K562 (cell line): ENCODE data around the gene ADAP1. TPM values are rescaled to one million over a fixed set of nuclear protein-coding genes. Genes with fewer than 3 reads are reported as not detected.
A peak's percentile ranks its signal among the peaks of the same experiment; 100 is the strongest.
"Not testable (repeated sequence)": the region's sequence is repeated elsewhere in the genome, so short reads cannot be mapped to it uniquely, and the experiment has no call there.

Source experiments
- ATAC-seq: fragments of 200-7000 bp; cut with Tn5 transposase; 3 replicates; pipeline ENCODE4 v1.9.1; 2020; ENCODE audit warnings: moderate library complexity
- BruUV-seq: library from RNA; stranded (reverse); fragments of 400-500 nt; replicated peaks from 2 replicates; lab custom pipeline; 2021; lab: Mats Ljungman, UMichigan
- CTCF ChIA-PET: fragments of 300-600 bp; formaldehyde crosslinking; extraction: SDS; loops from one replicate; lab custom pipeline; 2021; ENCODE audit warnings: low intra/inter-chr PET ratio; lab: Yijun Ruan, JAX
- POLR2A ChIA-PET: fragments of 300-600, 350-650 bp; sonication (Branson Sonifier 250); formaldehyde crosslinking; extraction: SDS; loops from one replicate; lab custom pipeline; 2021; ENCODE audit warnings: antibody characterized with exemption, inconsistent platforms; lab: Yijun Ruan, JAX
- DNase-seq, 4 experiments: peaks; one replicate each; pipeline versions ENCODE4 v3.0.0 to v3.0.0-alpha.2; 2011 to 2018; ENCODE audit warnings: low spot score in 3 of 4, mixed read lengths in 3 of 4; ENCODE audit errors: extremely low read depth in 1 of 4
- FAIRE-seq: peaks from 2 replicates; lab custom pipeline; 2011; peaks lifted over from hg19 to GRCh38; lab: Jason Lieb, UNC
- H2AFZ ChIP-seq: 2 replicates; pipeline ENCODE4 v1.6.0; 2011; ENCODE audit warnings: low read depth, low read length, control low read depth, inconsistent platforms
- H3K27ac ChIP-seq: fragments of 200-600 bp; 3 replicates; pipeline ENCODE4 v1.8.0; 2011; ENCODE audit warnings: low read depth, mild to moderate bottlenecking, control low read depth, inconsistent platforms, low read length, moderate library complexity, mixed read lengths; ENCODE audit errors: extremely low read depth
- H3K27me3 ChIP-seq, 2 experiments: fragments of 300-600 bp in 1 of 2; 2 replicates in 1 of 2; 3 replicates in 1 of 2; pipeline versions ENCODE4 v1.6.0 to v1.8.0; 2011; ENCODE audit warnings: inconsistent platforms in 2 of 2, low read length in 2 of 2, mild to moderate bottlenecking in 1 of 2, mixed read lengths in 1 of 2, moderate library complexity in 1 of 2; ENCODE audit not compliant: control insufficient read depth in 2 of 2, insufficient read depth in 2 of 2
- H3K36me3 ChIP-seq: fragments of 300-600 bp; 3 replicates; pipeline ENCODE4 v1.8.0; 2011; ENCODE audit warnings: mild to moderate bottlenecking, low read length, inconsistent platforms; ENCODE audit not compliant: control insufficient read depth, insufficient read depth
- H3K4me1 ChIP-seq, 2 experiments: fragments of 200-600 bp in 1 of 2; replicated peaks in 1 of 2; 2 replicates in 1 of 2; 3 replicates in 1 of 2; pipeline versions ENCODE4 v1.5.1 to v1.8.0; 2011; ENCODE audit warnings: inconsistent platforms in 2 of 2, low read length in 2 of 2, mild to moderate bottlenecking in 1 of 2, mixed read lengths in 1 of 2, moderate library complexity in 1 of 2; ENCODE audit not compliant: control insufficient read depth in 2 of 2, insufficient read depth in 2 of 2
- H3K4me2 ChIP-seq: 2 replicates; pipeline ENCODE4 v1.6.1; 2011; ENCODE audit warnings: low read length, control low read depth, inconsistent platforms, mixed read lengths; ENCODE audit not compliant: insufficient read depth
- H3K4me3 ChIP-seq: fragments of 200-600 bp; sonication (generic), shearing (Covaris generic); 2 replicates; pipeline ENCODE4 v1.5.1; 2016; ENCODE audit warnings: control low read depth, inconsistent platforms
- H3K79me2 ChIP-seq: fragments of 200-600 bp; 3 replicates; pipeline ENCODE4 v1.8.0; 2011; ENCODE audit warnings: low read length, inconsistent platforms; ENCODE audit not compliant: control insufficient read depth, insufficient read depth
- H3K9ac ChIP-seq, 2 experiments: 2 replicates each; pipeline versions ENCODE4 v1.6.0 to v1.6.1; 2011; ENCODE audit warnings: low read depth in 2 of 2, low read length in 2 of 2, control low read depth in 1 of 2, inconsistent platforms in 1 of 2, mild to moderate bottlenecking in 1 of 2, mixed read lengths in 1 of 2; ENCODE audit not compliant: insufficient read depth in 1 of 2
- H3K9me1 ChIP-seq: one replicate; pipeline ENCODE4 v1.6.0; 2011; ENCODE audit warnings: inconsistent platforms, mild to moderate bottlenecking, low read length, moderate library complexity; ENCODE audit not compliant: control insufficient read depth, insufficient read depth
- H3K9me3 ChIP-seq: replicated peaks from 2 replicates; pipeline ENCODE4 v1.5.1; 2011; ENCODE audit warnings: low read depth, low read length, inconsistent platforms; ENCODE audit not compliant: control insufficient read depth, insufficient read depth
- H4K20me1 ChIP-seq: replicated peaks from 2 replicates; pipeline ENCODE4 v1.6.1; 2011; ENCODE audit warnings: low read length, inconsistent platforms, mixed read lengths; ENCODE audit not compliant: control insufficient read depth, insufficient read depth
- HNRNPL ChIP-seq: fragments of 200-400 bp; formaldehyde crosslinking; IDR thresholded peaks from 2 replicates; pipeline ENCODE4 v1.6.1; 2017; ENCODE audit warnings: low read depth, mild to moderate bottlenecking, low read length
- REST ChIP-seq, 2 experiments: fragments of 450-650 bp; formaldehyde crosslinking in 1 of 2; IDR thresholded peaks; 2 replicates each; pipeline versions ENCODE4 v1.4.0 to v1.6.1; 2014 to 2020; ENCODE audit warnings: mild to moderate bottlenecking in 2 of 2, borderline replicate concordance in 1 of 2, low read depth in 1 of 2
- SAFB ChIP-seq: fragments of 200-400 bp; formaldehyde crosslinking; IDR thresholded peaks from 2 replicates; pipeline ENCODE4 v1.6.1; 2017; ENCODE audit warnings: low read depth, low read length, borderline replicate concordance
- ZBTB17 ChIP-seq: fragments of 450-650 bp; formaldehyde crosslinking; IDR thresholded peaks from 2 replicates; pipeline ENCODE4 v1.4.0; 2020; ENCODE audit warnings: mild to moderate bottlenecking
- WGBS: fragments of 100-300 bp; shearing (Covaris generic); methylation state at CpG from one replicate; pipeline ENCODE4 v1.1.6; 2016; ENCODE audit warnings: low coverage, mixed read lengths; ENCODE audit not compliant: insufficient coverage; ENCODE audit errors: missing lambda C conversion rate; 5-methylcytosine and 5-hydroxymethylcytosine counted together
- in situ Hi-C: fragments of 300-500 bp; cut with MboI; formaldehyde crosslinking; loops from 4 replicates; pipeline ENCODE4 v1.15.0; 2018; ENCODE audit warnings: inconsistent platforms, mixed read lengths
- intact Hi-C: fragments of 100-400 bp; cut with micrococcal nuclease; formaldehyde crosslinking; loops from 2 replicates; pipeline ENCODE4 v1.14.2; 2022
- polyA plus RNA-seq, 8 experiments: library from polyadenylated mRNA; depleted of rRNA in 4 of 8; stranded (reverse) in 5 of 8; unstranded in 3 of 8; fragments of >200 nt; fragmentation: Nextera tagmentation in 2 of 8; fragmentation: Illumina TruSeq in 1 of 8; extraction: Ambion mirVana in 2 of 8; extraction: Trizol in 1 of 8; gene quantifications; 2 replicates each; pipeline versions ENCODE4 v1.2.1 to v1.2.3, GENCODE V29; 2011 to 2014; ENCODE audit warnings: inconsistent platforms in 1 of 8, missing spikeins in 1 of 8
- total RNA-seq, 7 experiments: library from RNA; depleted of rRNA in 6 of 7; stranded (reverse); fragments of >200 nt in 6 of 7; fragmentation: Illumina TruSeq in 2 of 7; extraction: Trizol in 2 of 7; gene quantifications; 2 replicates each; pipeline versions ENCODE4 v1.2.1 to v1.2.3, GENCODE V29; 2011 to 2021; ENCODE audit warnings: low replicate concordance in 1 of 7
- TF ChIP-seq, protein P1 (sequence below): sonication (generic); formaldehyde crosslinking; IDR thresholded peaks from 2 replicates; pipeline ENCODE4 v1.8.1; 2023; ENCODE audit warnings: mild to moderate bottlenecking, missing genetic modification reagents
- TF ChIP-seq, protein P2 (sequence below), 2 experiments: fragments of 450-650 bp; IDR thresholded peaks; 2 replicates each; pipeline ENCODE4 v1.6.1; 2016
- TF ChIP-seq, protein P3 (sequence below): sonication (generic); formaldehyde crosslinking; IDR thresholded peaks from 2 replicates; pipeline ENCODE4 v1.9.0; 2022; ENCODE audit warnings: mild to moderate bottlenecking, missing genetic modification reagents

The ADAP1 gene
- total and polyA plus RNA-seq, 9 of the 15 experiments (the other 6 are each of a cell fraction or from before 2014, with no cell fraction given) = 0.27 to 1.4 (median 0.52) TPM; not detected in 3

DNA sequence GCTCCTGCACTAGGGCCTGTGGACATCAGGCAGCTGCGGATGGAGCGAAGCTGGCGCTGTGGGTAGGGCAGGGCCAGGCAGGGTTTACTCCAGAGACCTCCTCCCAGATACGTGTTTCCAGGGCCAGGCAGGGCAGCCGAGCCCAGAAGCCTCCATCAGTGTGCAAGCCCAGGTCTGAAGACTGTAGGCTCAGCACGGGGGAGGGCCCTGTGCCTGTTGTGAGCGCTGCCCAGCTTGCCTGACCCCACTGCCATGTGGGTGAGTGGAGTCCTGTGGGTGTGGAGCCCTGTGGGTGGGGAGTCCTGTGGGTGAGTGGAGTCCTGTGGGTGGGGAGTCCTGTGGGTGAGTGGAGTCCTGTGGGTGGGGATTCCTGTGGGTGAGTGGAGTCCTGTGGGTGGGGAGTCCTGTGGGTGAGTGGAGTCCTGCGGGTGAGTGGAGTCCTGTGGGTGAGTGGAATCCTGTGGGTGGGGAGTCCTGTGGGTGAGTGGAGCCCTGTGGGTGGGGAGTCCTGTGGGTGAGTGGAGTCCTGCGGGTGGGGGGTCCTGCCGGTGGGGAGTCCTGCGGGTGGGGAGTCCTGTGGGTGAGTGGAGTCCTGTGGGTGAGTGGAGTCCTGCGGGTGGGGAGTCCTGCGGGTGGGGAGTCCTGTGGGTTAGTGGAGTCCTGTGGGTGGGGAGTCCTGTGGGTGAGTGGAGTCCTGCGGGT lies 46.7 kb upstream of the ADAP1 start:
- peak in 1 of 4 experiments; percentile 22 for DNase-seq
- WGBS = 78% methylated on average over 5 of the region's 14 CpGs
- H3K4me1 ChIP-seq = peaks cover 0 to 49% of the 10 kb centered on the region in 2 experiments; a peak in 2 of 5 replicates
- intact Hi-C loops; POLR2A ChIA-PET; H3K9ac ChIP-seq; H2AFZ ChIP-seq; BruUV-seq; H3K4me3 ChIP-seq; FAIRE-seq; H3K9me1 ChIP-seq; H3K27ac ChIP-seq; CTCF ChIA-PET; H3K79me2 ChIP-seq; H3K9me3 ChIP-seq; in situ Hi-C loops; H3K4me2 ChIP-seq; H3K27me3 ChIP-seq; H4K20me1 ChIP-seq; TF ChIP-seq REST (CRISPR knock-in tag; IDR thresholded peaks at IDR 0.05; ENCODE audit: low read depth): not testable (repeated sequence)
- TF ChIP-seq, protein P1, sequence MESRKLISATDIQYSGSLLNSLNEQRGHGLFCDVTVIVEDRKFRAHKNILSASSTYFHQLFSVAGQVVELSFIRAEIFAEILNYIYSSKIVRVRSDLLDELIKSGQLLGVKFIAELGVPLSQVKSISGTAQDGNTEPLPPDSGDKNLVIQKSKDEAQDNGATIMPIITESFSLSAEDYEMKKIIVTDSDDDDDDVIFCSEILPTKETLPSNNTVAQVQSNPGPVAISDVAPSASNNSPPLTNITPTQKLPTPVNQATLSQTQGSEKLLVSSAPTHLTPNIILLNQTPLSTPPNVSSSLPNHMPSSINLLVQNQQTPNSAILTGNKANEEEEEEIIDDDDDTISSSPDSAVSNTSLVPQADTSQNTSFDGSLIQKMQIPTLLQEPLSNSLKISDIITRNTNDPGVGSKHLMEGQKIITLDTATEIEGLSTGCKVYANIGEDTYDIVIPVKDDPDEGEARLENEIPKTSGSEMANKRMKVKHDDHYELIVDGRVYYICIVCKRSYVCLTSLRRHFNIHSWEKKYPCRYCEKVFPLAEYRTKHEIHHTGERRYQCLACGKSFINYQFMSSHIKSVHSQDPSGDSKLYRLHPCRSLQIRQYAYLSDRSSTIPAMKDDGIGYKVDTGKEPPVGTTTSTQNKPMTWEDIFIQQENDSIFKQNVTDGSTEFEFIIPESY = peak; percentile 90
- TF ChIP-seq REST (IDR thresholded peaks at IDR 0.05; ENCODE audit: borderline replicate concordance) = peak; percentile 20; the same call in 1 of the 2 replicates
- peak; percentile 96 for TF ChIP-seq ZBTB17
- TF ChIP-seq, protein P2, sequence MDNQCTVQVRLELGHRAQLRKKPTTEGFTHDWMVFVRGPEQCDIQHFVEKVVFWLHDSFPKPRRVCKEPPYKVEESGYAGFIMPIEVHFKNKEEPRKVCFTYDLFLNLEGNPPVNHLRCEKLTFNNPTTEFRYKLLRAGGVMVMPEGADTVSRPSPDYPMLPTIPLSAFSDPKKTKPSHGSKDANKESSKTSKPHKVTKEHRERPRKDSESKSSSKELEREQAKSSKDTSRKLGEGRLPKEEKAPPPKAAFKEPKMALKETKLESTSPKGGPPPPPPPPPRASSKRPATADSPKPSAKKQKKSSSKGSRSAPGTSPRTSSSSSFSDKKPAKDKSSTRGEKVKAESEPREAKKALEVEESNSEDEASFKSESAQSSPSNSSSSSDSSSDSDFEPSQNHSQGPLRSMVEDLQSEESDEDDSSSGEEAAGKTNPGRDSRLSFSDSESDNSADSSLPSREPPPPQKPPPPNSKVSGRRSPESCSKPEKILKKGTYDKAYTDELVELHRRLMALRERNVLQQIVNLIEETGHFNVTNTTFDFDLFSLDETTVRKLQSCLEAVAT (IDR thresholded peaks at IDR 0.05) = peak in 1 of 2 experiments; percentile 92; a peak in 2 of 4 replicates
- TF ChIP-seq, protein P3, sequence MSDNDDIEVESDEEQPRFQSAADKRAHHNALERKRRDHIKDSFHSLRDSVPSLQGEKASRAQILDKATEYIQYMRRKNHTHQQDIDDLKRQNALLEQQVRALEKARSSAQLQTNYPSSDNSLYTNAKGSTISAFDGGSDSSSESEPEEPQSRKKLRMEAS (CRISPR knock-in tag) = 0 out of 2 replicates have a peak, but pooled peaks have one; percentile 11
- peak; percentile 85; the same call in 1 of the 2 replicates for TF ChIP-seq SAFB
- peak; percentile 85 for TF ChIP-seq HNRNPL
- H3K36me3 ChIP-seq = peaks cover 18% of the 10 kb centered on the region; the same call in 1 of the 3 replicates
- ATAC-seq = peak; percentile 72
